ENCODE results near the gene MIAT.

- no peak for TF ChIP-seq POLR2A (IDR thresholded peaks at IDR 0.05)
- TF ChIP-seq, protein P1, sequence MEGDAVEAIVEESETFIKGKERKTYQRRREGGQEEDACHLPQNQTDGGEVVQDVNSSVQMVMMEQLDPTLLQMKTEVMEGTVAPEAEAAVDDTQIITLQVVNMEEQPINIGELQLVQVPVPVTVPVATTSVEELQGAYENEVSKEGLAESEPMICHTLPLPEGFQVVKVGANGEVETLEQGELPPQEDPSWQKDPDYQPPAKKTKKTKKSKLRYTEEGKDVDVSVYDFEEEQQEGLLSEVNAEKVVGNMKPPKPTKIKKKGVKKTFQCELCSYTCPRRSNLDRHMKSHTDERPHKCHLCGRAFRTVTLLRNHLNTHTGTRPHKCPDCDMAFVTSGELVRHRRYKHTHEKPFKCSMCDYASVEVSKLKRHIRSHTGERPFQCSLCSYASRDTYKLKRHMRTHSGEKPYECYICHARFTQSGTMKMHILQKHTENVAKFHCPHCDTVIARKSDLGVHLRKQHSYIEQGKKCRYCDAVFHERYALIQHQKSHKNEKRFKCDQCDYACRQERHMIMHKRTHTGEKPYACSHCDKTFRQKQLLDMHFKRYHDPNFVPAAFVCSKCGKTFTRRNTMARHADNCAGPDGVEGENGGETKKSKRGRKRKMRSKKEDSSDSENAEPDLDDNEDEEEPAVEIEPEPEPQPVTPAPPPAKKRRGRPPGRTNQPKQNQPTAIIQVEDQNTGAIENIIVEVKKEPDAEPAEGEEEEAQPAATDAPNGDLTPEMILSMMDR (IDR thresholded peaks at IDR 0.05): no peak
- no peak for TF ChIP-seq EP300 (IDR thresholded peaks at IDR 0.05; ENCODE audit: low read depth)
Observed at GRCh38 chr22:26616650-26617049, 40.7 kb upstream of the MIAT start.

All from transverse colon (tissue), 3 donors.